Measurements from ENCODE around the gene CBLB.

Gene CBLB

DNA sequence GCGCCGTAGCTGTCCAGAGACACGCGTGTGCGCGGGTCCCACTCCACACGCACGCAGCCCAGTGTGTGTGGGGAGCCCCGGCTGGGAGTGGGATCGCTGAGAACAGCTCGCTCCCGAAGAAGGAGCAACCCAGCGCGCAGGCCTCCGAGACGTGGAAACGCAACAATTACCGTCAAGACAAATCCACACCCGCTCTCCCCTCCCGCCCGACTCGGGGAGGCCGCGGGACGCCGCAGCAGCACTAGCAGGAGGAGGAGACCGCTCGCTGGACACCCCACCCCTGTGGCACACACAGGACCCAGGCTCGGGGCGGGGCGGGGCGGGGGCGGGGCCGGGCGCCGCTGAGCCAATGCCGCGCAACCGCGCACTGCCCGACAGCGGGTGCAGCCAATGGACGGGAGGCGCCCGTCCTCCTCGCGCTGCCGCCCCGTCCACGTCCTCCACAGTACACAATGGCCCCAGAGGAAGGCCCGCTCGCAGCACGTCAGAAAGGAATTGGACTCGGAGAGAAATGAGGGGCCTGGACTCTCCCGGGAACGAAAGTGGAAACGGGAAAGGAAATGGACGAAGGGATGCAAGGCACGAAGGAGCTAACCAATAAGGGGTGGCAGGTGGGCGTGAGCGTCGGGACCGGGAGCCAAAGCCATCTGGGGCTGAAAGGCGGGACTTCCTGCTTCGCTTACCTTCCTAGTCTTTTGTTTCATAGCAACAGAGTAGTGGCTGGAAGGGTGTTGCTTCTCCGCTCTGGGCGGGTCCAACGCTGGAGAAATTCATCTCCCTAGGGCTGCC, at the start of gene CBLB:
CBLB (minus strand) TSS at position 271 of the 789 bp plus-strand sequence. CDS start 1,435 bp downstream, outside the sequence.
- DNase-seq, result peak; percentile 89

DNA sequence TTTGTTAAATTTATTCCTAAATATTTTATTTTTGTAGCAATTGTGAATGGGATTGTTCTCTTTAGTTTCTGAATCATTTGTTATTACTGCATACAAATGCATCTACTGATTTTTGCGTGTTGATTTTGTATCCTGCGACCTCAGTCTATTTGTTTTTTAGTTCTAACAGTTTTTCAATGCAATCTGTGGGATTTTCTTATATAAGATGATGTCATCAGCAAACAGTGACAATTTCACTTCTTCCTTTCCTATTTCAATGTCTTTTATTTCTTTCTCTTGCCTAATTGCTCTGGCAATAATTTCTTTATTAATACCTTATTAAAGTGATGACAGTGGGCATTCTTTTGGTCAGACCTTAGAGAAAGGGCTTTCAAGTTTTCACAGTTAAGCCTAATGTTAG, 48.0 kb upstream of the CBLB start:
- no peak for DNase-seq

DNA sequence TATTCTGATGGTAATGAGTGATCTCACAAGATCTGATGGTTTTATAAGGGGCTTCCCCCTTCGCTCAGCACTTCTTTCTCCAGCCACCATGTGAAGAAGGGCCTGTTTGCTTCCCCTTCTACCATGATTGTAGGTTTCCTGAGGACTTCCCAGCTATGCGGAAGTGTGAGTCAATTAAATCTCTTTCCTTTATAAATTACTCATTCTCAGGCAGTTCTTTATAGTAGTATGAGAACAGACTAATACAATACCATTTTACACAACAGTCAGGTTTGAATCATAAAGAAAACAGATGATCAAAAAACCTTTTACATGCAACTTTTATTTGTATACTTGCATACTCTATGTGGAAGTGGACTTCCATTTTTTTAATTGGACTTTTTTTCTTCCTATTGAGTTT, 46.7 kb upstream of the CBLB start:
- no peak for DNase-seq

DNA sequence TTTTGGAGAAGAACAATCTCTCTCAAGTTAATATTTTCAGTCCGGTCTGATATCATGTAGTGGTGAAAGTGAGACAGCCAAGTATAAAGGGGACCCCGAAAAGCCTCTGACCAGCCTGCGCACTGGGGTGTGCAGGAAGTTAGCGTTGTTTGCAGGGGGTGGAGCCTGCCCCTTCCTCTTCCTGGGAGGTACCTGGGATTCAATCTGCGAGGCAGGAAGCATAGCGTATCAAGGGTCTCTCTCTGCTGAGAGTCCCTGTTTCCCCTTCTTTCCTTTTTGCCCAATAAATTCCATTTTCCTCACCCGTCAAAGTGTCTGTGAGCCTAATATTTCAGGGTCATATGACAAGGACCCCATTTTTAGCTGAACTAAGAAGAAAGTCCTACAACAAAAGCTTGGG, 44.8 kb upstream of the CBLB start:
- no peak for DNase-seq

DNA sequence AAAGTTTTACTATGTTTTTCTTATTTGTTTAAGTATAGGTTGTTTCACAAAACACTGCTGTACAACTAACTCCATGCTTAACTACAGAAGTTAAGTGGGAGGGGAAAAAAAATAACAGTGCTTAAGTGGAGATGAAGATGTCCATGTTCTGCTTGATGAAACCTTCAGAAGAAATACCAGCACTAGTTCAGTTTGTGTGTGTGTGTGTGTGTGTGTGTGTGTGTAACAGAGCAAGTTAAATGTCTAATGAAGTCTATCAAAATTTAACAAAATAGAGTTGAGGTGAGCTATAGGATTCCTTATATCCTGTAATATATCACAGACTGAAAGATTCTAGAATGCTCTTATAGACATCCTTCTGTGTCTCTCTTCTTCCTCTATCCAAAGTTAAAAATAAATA, 44.1 kb upstream of the CBLB start:
- DNase-seq, result no peak

DNA sequence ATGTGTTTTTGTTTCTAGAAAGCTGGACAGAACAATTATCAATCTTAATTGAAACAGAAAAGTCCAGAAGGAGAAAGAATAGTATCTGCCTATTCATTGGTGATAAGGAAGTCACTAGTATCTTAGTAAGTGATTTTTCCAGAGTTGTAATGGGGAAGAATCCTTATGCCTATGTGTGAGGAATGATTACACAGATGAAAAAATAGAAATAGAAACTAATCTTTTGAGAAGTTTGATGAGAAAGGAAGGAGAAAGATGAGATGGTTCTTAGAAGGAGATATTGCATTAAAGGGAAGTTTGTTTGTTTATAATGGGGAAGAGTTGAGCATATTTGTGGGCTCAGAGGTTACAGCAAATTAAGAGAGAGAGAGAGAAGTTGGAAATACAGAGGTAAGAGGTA, 42.7 kb upstream of the CBLB start:
- DNase-seq, result no peak

DNA sequence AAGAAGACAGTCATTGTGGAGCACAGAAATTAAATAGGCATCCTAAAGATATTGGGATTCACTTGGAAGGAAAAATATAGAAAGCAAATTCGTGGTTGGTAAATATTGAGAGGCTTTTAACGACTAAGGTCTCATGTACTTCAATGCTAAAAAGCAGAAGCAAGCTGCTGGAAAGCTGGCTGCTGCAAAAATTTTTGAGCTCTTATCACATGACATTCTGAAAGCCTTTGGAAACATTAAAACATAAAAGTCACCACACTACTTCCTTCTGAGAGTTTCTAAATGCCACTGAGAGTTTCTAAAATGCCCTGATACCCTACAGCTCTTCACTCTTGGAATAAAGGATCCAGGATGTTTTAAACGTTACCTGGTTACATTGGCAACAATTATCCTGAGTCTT, 39.0 kb upstream of the CBLB start:
- DNase-seq, result no peak

DNA sequence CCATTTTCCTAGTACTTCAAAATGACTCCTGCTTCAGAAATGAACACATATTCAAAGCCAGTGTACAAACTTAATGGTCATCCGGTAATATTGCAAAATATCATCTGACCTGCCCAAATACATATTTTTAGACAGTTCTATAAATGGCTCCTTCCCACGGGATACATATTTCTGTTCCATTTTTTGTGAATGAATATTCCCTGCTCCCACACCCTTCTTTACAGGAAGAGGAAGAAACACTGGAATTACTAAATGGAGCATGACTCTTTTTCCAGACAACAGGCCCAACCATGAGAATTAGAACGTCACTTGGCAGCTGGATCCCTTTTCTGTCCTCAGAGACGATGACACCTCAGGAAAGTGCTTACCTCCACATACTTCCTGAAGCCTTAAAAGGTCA, 38.0 kb upstream of the CBLB start:
- no peak for DNase-seq

DNA sequence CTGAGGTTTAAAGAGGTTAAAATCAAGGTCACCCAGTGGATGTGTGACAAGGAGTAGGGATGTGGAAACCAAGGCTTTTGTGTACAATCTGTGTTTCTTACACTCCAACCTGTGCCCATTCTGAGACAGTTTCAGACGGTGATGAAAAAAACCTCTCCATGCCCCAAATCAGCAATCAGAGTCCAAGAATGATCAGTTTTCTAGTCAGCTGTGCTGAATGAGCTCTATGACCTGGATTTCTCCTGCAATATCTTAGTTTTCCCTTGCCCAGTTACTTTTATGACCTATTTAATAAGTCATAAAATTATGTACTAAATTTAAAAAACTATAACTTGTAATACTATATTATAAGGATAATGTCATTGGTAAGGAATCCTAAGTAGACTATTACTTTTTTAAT, 37.5 kb upstream of the CBLB start:
- no peak for DNase-seq

DNA sequence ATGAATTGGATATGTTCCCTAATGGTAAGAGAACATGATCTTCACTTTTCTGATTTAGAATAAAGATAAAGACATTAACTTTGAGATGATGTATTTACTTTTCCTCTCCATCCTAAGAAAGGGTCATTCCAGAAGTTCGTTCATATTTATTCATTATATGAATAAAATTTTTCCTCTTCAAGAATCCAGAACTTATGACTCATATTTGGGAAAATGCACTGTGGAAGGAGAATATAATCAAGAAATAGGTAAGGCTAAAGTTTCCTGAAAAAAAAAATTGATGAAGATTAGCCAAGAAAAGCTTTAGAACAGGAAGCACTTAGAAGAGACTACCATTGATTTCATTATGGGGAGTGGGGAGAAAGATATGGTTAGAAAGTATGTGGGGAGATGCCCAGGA, 36.5 kb upstream of the CBLB start:
- DNase-seq, result no peak

DNA sequence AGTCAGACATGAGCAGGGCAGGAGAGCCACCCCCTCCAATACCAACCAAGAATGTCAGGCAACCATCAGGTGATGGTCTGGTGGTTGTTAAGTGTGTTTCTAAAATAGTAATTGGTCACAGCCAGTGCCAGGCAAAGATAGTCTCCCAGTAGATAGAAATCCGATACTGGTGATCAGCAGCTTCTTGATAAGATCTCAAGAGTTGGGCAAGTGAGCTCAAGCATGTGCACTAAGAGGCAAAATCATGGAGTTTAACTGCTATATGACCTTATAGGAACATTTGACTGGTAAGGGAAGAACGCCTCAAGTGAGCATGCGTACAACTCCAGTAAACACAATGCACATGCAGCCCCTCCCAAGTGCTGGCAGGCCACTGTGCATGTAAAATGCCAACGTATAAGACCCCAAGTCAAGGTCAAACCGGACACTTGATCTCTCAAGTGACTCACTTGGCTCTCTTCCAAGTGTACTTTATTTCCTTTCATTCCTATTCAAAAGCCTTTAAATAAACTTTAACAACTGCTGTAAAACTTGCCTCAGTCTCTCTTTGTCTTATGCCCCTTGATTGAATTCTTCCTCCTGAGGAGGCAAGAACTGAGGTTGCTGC, 36.0 kb upstream of the CBLB start:
- DNase-seq, result no peak

DNA sequence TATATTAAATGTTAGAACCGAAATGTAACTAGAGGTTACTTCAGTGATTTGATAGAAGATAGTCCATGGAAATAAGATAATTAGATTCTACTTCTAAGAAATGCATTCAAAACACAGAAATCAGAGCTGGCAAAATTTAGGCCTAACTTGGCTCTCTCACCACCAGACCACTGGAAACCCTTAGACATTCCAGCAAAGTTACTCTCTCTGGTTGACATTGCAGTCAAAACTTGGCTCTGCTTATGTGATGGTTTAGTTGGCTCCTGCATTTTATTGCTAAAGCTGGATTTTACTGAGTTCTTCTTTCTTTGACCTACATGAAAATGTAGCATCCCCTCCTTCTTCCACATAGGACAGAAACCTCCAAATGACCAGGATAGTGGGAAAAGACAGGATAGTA, 35.4 kb upstream of the CBLB start:
- no peak for DNase-seq

DNA sequence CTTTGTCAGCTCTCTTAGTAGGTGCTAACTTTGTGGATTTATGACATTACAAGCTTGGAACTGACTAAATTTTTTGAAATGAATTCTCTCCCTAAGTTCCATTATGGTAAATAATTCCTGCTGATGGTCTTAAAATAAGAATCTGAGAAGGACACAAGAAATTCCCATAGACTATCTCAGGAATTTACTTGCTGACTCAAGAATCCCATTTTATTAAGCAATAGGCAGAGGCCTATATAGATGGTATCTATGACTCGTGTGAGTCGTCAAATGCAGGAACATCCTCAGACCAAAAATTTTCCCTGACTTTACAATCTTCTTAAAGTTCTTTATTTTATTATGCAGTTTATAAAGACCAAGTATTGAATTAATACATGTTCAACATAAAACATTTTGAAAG, 30.7 kb upstream of the CBLB start:
- DNase-seq, result no peak

DNA sequence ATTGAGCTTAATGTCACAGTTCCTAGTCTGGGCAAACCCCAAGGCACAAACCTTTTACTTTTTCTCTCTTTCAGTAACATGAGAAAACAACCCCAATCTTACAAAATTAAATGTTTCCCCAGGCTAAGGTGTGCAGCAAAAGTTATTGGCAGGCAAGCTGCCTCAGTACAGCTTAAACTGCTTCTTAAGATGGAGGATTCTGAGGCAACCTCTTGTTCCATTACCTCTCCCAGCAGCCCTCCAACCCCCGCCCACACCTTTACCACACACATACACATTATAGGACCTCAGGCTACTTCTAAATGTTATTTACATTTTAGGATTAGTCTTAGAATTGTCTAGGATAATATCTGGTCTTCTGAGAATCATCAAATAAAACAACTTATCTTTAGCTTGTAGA, 22.3 kb upstream of the CBLB start:
- DNase-seq, result no peak

DNA sequence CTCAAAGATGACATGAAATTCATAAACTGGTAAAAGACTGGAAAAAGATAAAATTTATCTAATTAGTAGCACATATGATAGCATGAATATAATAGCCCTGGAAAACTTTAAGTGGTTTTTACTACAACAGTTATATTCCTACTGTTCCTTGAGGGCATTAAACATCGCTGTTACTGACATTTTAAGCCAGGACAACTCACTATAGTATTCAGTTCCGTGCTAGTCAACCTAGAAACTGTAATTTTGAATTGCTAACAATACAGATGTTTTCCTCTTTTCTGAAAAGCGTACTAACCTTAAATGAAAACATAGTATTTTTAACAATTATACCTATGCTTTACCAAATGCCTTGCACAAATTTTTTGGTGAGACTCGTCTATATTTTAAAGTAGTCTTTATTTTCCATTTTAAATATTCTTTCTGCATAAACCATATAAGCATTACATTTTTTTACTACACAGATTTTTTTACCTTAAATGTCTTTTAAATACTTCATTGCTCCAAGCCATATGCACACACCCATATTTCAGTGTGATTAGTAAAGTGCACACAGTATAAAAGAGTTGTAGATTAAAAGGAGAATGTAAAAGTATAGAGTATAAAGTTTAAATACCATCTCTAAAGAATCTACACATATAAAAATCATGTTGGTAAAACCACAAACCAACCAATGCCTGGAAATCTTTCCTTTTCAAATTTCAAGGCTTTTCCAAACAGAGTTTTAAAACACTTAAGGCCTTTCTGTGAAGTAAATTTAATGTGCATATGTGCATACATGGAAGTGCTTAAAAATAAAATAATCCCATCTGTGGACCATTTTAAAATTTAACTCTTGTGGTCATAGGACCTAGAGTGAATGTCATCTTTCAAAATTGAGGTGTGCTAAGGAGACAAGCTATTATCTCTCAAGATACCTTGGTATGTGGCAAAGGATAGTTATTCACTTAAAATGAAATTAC, 20.1 kb upstream of the CBLB start:
- no peak for DNase-seq

DNA sequence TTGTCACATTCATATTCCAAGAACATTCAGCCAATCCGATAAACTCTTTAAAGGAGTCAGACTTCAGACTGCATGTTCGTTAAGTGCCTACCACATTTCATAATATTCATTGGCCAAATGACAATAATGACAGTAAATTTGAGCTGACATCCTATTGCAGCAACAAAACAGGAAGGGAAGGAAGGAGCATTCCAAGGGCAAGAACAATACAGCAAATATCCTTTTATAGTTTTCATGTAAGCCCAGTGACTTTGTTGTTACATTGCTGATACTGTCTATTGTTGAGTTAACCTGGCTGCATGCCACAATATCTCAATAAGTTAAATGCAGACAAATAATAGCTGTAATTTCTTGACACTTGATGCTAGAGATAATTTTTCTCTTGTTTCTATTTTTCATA, 16.4 kb upstream of the CBLB start:
- no peak for DNase-seq

DNA sequence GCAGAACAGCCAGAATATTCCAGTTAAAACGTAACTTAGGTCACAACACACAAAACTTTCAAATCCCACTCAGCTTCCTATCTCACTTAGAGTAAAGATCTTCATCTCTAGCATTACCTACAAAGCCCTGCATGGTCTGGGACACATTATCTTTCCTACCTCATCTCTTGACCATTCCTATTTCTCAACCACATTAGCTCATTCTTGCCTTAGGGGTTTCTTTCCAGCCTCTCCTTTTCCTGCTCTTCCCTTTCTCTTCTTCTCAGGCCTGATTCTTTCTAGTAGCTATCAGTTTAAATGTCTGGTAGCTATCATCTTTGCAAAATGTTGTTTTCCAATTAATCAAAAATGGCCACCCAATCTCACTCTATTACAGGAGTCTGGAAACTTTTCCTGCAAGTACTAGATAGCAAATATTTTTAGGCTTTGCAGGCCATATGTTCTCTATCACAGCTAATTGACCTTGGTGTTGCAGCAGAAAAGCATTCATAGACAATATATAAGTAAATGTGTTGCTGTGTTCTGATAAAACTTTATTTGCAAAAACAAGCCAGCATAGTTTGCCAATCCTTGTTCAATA, 15.1 kb upstream of the CBLB start:
- no peak for DNase-seq

DNA sequence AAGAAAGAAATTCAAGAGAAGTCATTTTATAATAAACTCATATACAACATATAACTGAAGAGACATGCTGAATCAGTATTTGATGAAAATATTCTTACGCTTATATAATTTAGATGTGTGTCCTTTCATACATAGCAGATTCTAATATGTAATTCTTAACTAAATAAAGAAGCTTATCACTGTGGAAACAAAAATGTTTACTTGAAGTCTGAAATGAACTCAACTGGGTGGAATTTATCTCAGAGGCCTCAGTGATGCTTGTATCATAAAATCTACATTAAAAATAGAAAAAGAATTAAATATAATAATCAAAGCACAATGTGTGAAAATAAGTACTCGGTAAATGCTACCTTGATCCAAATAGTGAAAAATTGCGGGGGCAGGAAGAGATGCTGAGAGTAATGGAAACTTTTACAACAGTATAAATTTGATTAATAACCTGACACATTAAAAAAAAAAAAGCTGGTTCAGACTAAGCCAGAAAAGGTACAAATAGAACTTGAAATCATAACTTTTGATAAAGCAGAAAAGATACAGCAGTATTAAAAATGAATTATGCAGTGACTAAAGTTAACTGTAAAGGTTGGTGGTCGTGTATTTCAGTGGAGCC, 12.0 kb upstream of the CBLB start:
- no peak for DNase-seq

DNA sequence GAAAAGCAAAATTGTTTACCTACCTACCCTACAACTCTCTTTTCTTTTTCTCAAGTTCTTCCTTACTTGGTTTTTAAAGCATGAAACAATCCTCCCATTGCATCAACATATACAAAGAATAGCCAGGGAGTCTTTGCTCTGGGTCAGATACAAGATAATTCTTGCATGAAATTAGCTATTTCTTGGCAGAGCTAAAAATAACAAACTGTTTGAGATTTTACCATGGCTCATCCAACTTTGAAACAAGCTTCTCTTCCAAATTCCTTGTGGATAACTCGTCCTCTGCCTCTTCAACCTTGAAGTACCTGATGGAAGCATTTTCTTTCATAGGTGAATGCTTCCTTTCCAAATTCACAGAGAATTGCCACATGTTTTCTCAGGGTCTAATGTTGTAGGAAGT, 9.2 kb upstream of the CBLB start:
- no peak for DNase-seq

DNA sequence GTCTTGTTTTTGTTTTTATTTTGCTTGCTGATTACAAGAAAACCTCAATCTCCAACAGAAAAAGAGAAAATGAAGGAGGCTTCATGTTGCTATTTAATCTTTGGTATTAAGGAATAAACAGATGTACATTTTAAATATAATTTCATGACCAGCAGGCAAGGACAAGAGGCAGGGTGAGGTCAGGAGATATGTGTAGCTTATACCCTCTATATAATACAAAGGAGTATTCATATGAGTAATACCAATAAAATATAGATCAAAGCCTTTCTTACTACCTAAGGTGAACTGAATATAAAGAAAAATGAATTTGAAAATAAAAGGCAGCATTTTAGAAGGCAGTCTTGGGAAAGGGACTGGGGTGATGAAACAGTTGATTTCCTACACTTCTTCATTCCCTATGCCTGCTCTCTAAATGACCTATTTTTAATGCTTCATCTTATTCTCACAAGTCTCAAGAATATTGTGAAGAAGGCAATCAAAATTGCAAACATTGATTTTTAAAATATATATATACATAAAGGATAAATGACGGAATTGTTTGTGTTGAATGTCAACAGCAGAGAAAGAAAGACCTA, 8.6 kb upstream of the CBLB start:
- DNase-seq, result no peak

DNA sequence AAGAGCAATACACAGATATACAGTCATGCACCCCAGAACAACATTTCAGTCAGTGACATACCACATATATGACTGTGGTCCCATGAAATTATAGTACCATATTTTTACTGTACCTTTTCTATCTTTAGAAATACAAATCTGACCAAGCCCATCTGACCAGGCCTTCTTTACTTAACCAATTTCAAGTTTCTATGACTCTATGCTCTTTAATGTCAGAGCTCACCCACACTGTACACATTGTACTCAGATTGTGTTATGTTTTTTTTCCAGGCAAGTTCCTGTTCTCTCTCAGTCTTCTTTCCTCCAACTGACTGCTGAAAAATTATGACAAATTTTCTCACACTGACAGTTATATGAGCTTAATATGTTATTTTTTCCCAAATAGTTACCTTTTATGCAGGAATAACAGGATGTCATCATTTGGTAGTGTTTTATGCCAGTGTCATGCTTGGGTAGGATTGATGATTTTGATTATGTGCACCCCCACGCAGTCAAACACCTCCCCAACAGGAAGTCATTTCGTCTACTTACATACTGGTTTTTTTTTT, 8.0 kb upstream of the CBLB start:
- DNase-seq, result peak; percentile 18
